ENCODE results near the gene BRIX1. TPM values are rescaled to one million over a fixed set of nuclear protein-coding genes. Genes with fewer than 3 reads are reported as not detected.
"Not testable (repeated sequence)": the region's sequence is repeated elsewhere in the genome, so short reads cannot be mapped to it uniquely, and the experiment has no call there.

BRIX1 gene
- total and polyA plus RNA-seq, 2 donors (not counting 3 experiments of a cell fraction or from before 2014, with no cell fraction given), result 14.0 to 28.4 TPM

- H3K27ac ChIP-seq (ENCODE audit: insufficient read depth, low read depth, low read length), result no peak overlapping the region
- dilution Hi-C loops (cut with MboI; ENCODE audit: extremely low pct_ligation_motif_present, low sequenced_read_pairs) (loop anchor here (25.0 kb wide), 1 partner anchor 432 kb away; no protein-coding TSS in a partner anchor), intact Hi-C loops (cut with micrococcal nuclease) (no loop called here)
- no peak for FAIRE-seq
- H3K36me3 ChIP-seq (ENCODE audit: control insufficient read depth in 2 of 2, extremely low read depth in 1 of 2, insufficient read depth in 2 of 2, low read length in 2 of 2), result peaks cover 3 to 22% of the 10 kb centered on the region in 2 experiments
- POLR2A ChIA-PET, result no interaction called here
- no peaks in the 10 kb centered on the region for H3K9me1 ChIP-seq (replicated peaks; ENCODE audit: control insufficient read depth, extremely low read depth, insufficient read depth, low read length)
- peaks cover 31% of the 10 kb centered on the region for H3K4me1 ChIP-seq (ENCODE audit: control insufficient read depth, extremely low read depth, insufficient read depth, low read length)
- no peak for DNase-seq (ENCODE audit: low read depth, low spot score)
- no TSS peak for BruUV-seq (replicated peaks)
- no peak overlapping the region for H3K4me3 ChIP-seq (replicated peaks in 1 of 3; ENCODE audit: insufficient read depth in 1 of 3, low read depth in 1 of 3, low read length in 3 of 3)
- no peaks in the 10 kb centered on the region for H4K20me1 ChIP-seq (replicated peaks; ENCODE audit: control insufficient read depth, extremely low read depth, insufficient read depth, low read length)
- CTCF ChIA-PET, result no interaction called here
- peaks cover 47% of the 10 kb centered on the region for H3K79me2 ChIP-seq (ENCODE audit: control insufficient read depth, insufficient read depth, low read length)
- no peak overlapping the region for H3K4me2 ChIP-seq (ENCODE audit: insufficient read depth, low read length)
- TF ChIP-seq, protein P1, sequence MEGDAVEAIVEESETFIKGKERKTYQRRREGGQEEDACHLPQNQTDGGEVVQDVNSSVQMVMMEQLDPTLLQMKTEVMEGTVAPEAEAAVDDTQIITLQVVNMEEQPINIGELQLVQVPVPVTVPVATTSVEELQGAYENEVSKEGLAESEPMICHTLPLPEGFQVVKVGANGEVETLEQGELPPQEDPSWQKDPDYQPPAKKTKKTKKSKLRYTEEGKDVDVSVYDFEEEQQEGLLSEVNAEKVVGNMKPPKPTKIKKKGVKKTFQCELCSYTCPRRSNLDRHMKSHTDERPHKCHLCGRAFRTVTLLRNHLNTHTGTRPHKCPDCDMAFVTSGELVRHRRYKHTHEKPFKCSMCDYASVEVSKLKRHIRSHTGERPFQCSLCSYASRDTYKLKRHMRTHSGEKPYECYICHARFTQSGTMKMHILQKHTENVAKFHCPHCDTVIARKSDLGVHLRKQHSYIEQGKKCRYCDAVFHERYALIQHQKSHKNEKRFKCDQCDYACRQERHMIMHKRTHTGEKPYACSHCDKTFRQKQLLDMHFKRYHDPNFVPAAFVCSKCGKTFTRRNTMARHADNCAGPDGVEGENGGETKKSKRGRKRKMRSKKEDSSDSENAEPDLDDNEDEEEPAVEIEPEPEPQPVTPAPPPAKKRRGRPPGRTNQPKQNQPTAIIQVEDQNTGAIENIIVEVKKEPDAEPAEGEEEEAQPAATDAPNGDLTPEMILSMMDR (IDR thresholded peaks at IDR 0.05; ENCODE audit: extremely low read depth in 1 of 2, insufficient read depth in 1 of 2, low read depth in 1 of 2, low read length in 2 of 2), result no peak
- TF ChIP-seq MAX (IDR thresholded peaks at IDR 0.05; ENCODE audit: insufficient read depth, insufficient read length) (no peak), FOS (IDR thresholded peaks at IDR 0.05; ENCODE audit: borderline replicate concordance, insufficient read depth, low read length) (no peak), JUN (IDR thresholded peaks at IDR 0.05; ENCODE audit: borderline replicate concordance, insufficient read depth, insufficient read length, low read depth) (no peak), POLR2A (IDR thresholded peaks at IDR 0.05; ENCODE audit: low read depth, low read length) (no peak), GATA2 (IDR thresholded peaks at IDR 0.05; ENCODE audit: insufficient read depth, insufficient read length, low read depth, low read length) (no peak), MYC (IDR thresholded peaks at IDR 0.05; ENCODE audit: low read depth, low read length) (no peak), EZH2 (IDR thresholded peaks at IDR 0.05; ENCODE audit: borderline replicate concordance, low read depth, low read length, severe bottlenecking) (no peak), POLR2AphosphoS5 (IDR thresholded peaks at IDR 0.05; ENCODE audit: insufficient read depth, low read depth, low read length) (no peak)
- H3K9me3 ChIP-seq (replicated peaks; ENCODE audit: control insufficient read depth, insufficient read depth, low read length), result no peaks in the 10 kb centered on the region
- H2AFZ ChIP-seq (ENCODE audit: low read depth, low read length), result no peak overlapping the region
- H3K9ac ChIP-seq (replicated peaks; ENCODE audit: extremely low read depth, insufficient read depth, low read length), result no peak overlapping the region
- H3K27me3 ChIP-seq (ENCODE audit: control insufficient read depth in 2 of 2, insufficient read depth in 2 of 2, low read length in 2 of 2), result no peaks in the 10 kb centered on the region
Observed at GRCh38 chr5:34919077-34919476, 3.6 kb downstream of the BRIX1 start.

DNA sequence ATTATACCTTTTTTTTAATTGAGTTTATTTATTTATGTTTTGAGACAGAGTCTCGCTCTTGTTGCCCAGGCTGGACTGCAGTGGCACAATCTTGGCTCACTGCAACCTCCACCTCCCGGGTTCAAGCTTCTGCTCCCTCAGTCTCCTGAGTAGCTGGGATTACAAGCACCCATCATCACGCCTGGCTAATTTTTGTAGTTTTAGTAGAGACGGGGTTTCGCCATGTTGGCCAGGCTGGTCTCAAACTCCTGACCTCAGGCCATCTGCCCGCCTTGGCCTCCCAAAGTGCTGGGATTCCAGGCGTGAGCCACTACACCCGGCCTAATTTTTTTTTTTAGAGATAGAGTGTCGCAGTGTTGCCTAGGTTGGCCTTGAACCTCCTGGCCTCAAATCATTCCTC is 7.7 kb downstream of the BRIX1 start:
- H3K9me3 ChIP-seq (replicated peaks; ENCODE audit: control insufficient read depth, insufficient read depth, low read length); H3K9me1 ChIP-seq (replicated peaks; ENCODE audit: control insufficient read depth, extremely low read depth, insufficient read depth, low read length); H3K27me3 ChIP-seq (ENCODE audit: control insufficient read depth in 2 of 2, insufficient read depth in 2 of 2, low read length in 2 of 2); intact Hi-C loops (cut with micrococcal nuclease); H3K9ac ChIP-seq (replicated peaks; ENCODE audit: extremely low read depth, insufficient read depth, low read length); H4K20me1 ChIP-seq (replicated peaks; ENCODE audit: control insufficient read depth, extremely low read depth, insufficient read depth, low read length); H3K4me3 ChIP-seq (replicated peaks in 1 of 3; ENCODE audit: insufficient read depth in 1 of 3, low read depth in 1 of 3, low read length in 3 of 3); H2AFZ ChIP-seq (ENCODE audit: low read depth, low read length); POLR2A ChIA-PET; BruUV-seq (replicated peaks); DNase-seq (ENCODE audit: low read depth, low spot score); FAIRE-seq: not testable (repeated sequence)
- peak overlapping the region; percentile 15 for H3K27ac ChIP-seq (ENCODE audit: insufficient read depth, low read depth, low read length)
- peaks cover 19% of the 10 kb centered on the region for H3K79me2 ChIP-seq (ENCODE audit: control insufficient read depth, insufficient read depth, low read length)
- dilution Hi-C loops (cut with MboI; ENCODE audit: extremely low pct_ligation_motif_present, low sequenced_read_pairs), result loop anchor here (25.0 kb wide), 1 partner anchor 436 kb away; no protein-coding TSS in a partner anchor
- CTCF ChIA-PET, result interaction anchor here (1.5 kb wide), 1 partner anchor 8 kb away, joined by 8 read pairs; the partner anchor contains the start of genes BRIX1 and RAD1
- peaks cover 14% of the 10 kb centered on the region for H3K4me1 ChIP-seq (ENCODE audit: control insufficient read depth, extremely low read depth, insufficient read depth, low read length)
- H3K4me2 ChIP-seq (ENCODE audit: insufficient read depth, low read length), result peak overlapping the region; percentile 31
- peaks cover 5 to 35% of the 10 kb centered on the region in 2 experiments for H3K36me3 ChIP-seq (ENCODE audit: control insufficient read depth in 2 of 2, extremely low read depth in 1 of 2, insufficient read depth in 2 of 2, low read length in 2 of 2)
